ENCODE measurements around the gene HAAO. TPM values are rescaled to one million over a fixed set of nuclear protein-coding genes. Genes with fewer than 3 reads are reported as not detected.

The HAAO gene
- total and polyA plus RNA-seq, 2 of the 13 experiments (the other 11 are each of a cell fraction or from before 2014, with no cell fraction given), result 36.1 to 42.7 TPM

- TF ChIP-seq HOMEZ (CRISPR knock-in tag; IDR thresholded peaks at IDR 0.05; ENCODE audit: low read depth) (0 out of 2 replicates have a peak, but pooled peaks have one; percentile 34), NR0B2 (CRISPR knock-in tag; IDR thresholded peaks at IDR 0.05) (0 out of 2 replicates have a peak, but pooled peaks have one; percentile 65), XRCC5 (optimal IDR thresholded peaks at IDR 0.05; ENCODE audit: low read length) (peak; percentile 96), YEATS2 (CRISPR knock-in tag; IDR thresholded peaks at IDR 0.05; ENCODE audit: borderline replicate concordance) (0 out of 2 replicates have a peak, but pooled peaks have one; percentile 21), RXRA (CRISPR knock-in tag; IDR thresholded peaks at IDR 0.05) (0 out of 2 replicates have a peak, but pooled peaks have one; percentile 27), RBFOX2 (IDR thresholded peaks at IDR 0.05; ENCODE audit: low read depth, low read length) (no peak), ZNF609 (CRISPR knock-in tag; IDR thresholded peaks at IDR 0.05; ENCODE audit: borderline replicate concordance) (no peak), ZNF605 (CRISPR knock-in tag; IDR thresholded peaks at IDR 0.05) (peak; percentile 51; the same call in 1 of the 2 replicates), FOSL2 (CRISPR knock-in tag; IDR thresholded peaks at IDR 0.05) (0 out of 2 replicates have a peak, but pooled peaks have one; percentile 30), ERF (CRISPR knock-in tag; IDR thresholded peaks at IDR 0.05) (peak; percentile 65; the same call in 1 of the 2 replicates), HDAC2 (CRISPR knock-in tag; IDR thresholded peaks at IDR 0.05) (0 out of 2 replicates have a peak, but pooled peaks have one; percentile 44), ZBTB7B (CRISPR knock-in tag; IDR thresholded peaks at IDR 0.05) (peak; percentile 83; the same call in 1 of the 2 replicates), ZNF709 (CRISPR knock-in tag; IDR thresholded peaks at IDR 0.05) (no peak), KDM2A (CRISPR knock-in tag; IDR thresholded peaks at IDR 0.05; ENCODE audit: borderline replicate concordance, low read depth) (peak; percentile 66), RNF219 (CRISPR knock-in tag; IDR thresholded peaks at IDR 0.05) (no peak), TP53 (CRISPR knock-in tag; conservative IDR thresholded peaks at IDR 0.05) (no peak), STAG1 (CRISPR knock-in tag; IDR thresholded peaks at IDR 0.05) (peak; percentile 97), SMAD3 (CRISPR knock-in tag; IDR thresholded peaks at IDR 0.05) (no peak), ZNF576 (CRISPR knock-in tag; IDR thresholded peaks at IDR 0.05) (no peak), KAT8 (CRISPR knock-in tag; IDR thresholded peaks at IDR 0.05) (no peak)
Observed at GRCh38 chr2:42828487-42829425, 36.4 kb upstream of the HAAO start (continued).
